Pancreas (tissue), 10 donors: ENCODE measurements around the gene KCNB1. TPM values are rescaled to one million over a fixed set of nuclear protein-coding genes. Genes with fewer than 3 reads are reported as not detected.

Experiments
- ATAC-seq, 4 donors: fragments of 200-7000 bp; cut with Tn5 transposase; one replicate each; pipeline versions ENCODE4 v1.8.0 to v1.9.1; 2020; ENCODE audit warnings: mild to moderate bottlenecking in 4 of 4, moderate library complexity in 4 of 4
- DNase-seq, 6 donors: peaks; one replicate each; pipeline ENCODE4 v3.0.0-alpha.2; 2020
- FAIRE-seq: peaks from 2 replicates; lab custom pipeline; 2012; peaks lifted over from hg19 to GRCh38; lab: Jason Lieb, UNC
- H3K27ac ChIP-seq, 4 donors: fragments of 200-600 bp; sonication (generic); 1 replicate in 3 of 4; 2 replicates in 1 of 4; pipeline versions ENCODE4 v1.5.0 to v1.8.0; 2020
- H3K27me3 ChIP-seq, 4 donors: fragments of 200-600 bp; one replicate each; pipeline ENCODE4 v1.8.0; 2021
- H3K36me3 ChIP-seq, 3 donors: fragments of 200-600 bp; sonication (generic) in 1 of 3; one replicate each; pipeline versions ENCODE4 v1.5.0 to v1.8.0; 2020 to 2021
- H3K4me1 ChIP-seq, 3 donors: fragments of 200-600 bp; one replicate each; pipeline ENCODE4 v1.8.0; 2021
- H3K4me3 ChIP-seq, 4 donors: fragments of 200-600 bp; sonication (generic) in 2 of 4; one replicate each; pipeline versions ENCODE4 v1.5.0 to v1.8.0; 2020 to 2021
- H3K9me3 ChIP-seq, 4 donors: fragments of 200-600 bp; one replicate each; pipeline ENCODE4 v1.8.0; 2021
- CTCF ChIP-seq, 4 donors: fragments of 200-600 bp; sonication (generic) in 3 of 4; IDR thresholded peaks; one replicate each; pipeline versions ENCODE4 v1.5.0 to v1.8.0; 2021; ENCODE audit warnings: antibody characterized with exemption in 4 of 4
- WGBS, 2 donors: extraction: QIAGEN DNeasy Blood & Tissue Kit; methylation state at CpG; one replicate each; pipeline ENCODE4 v1.1.7; 2013; 5-methylcytosine and 5-hydroxymethylcytosine counted together
- intact Hi-C, 3 donors: fragments of 100-400 bp; cut with DNase I; formaldehyde crosslinking; loops; one replicate each; pipeline versions ENCODE4 v1.11.1 to v1.14.2; 2022
- polyA plus RNA-seq, 2 donors: library from polyadenylated mRNA; stranded (reverse); fragments of 200-250 nt; gene quantifications; one replicate each; pipeline ENCODE4 v1.2.3, GENCODE V29; 2013
- total RNA-seq, 6 donors: library from RNA; stranded (reverse); fragmentation: NEBNext Ultra II Directional in 4 of 6; extraction: Animal tissue kit (Norgen Biotek cat#: 25700) in 4 of 6; gene quantifications; one replicate each; pipeline versions ENCODE4 v1.2.1 to v1.2.4, GENCODE V29; 2021 to 2023
- donor health status: healthy with polysubstance abuse.
- donor health status: DM: no; HTN: no; CAD: no; lungs with moderate emphysema.
- donor health status: DM: no; HTN: no; CAD: no.
- donor health status: control.
- donor health status: control.
- donor health status: Bipolar disorder and iron deficiency.
- donor health status: DM: yes; HTN: yes; CAD: no.
- donor health status: DM: no; HTN: no; CAD: no.
- donor health status: DM: no; HTN: no; CAD: no.
- donor health status: DM: yes; HTN: yes; CAD: no.

The KCNB1 gene
- total and polyA plus RNA-seq, 8 donors = 0.28 to 2.5 (median 0.31) TPM

- no peaks in the 10 kb centered on the region for H3K27me3 ChIP-seq
- no peak overlapping the region for H3K4me3 ChIP-seq
- no peak overlapping the region for H3K27ac ChIP-seq
- FAIRE-seq (no peak), ATAC-seq (peak in 3 of 4 donors; percentile 32 to 52 (median 50)), DNase-seq (no peak)
- WGBS, 2 donors = 21 to 31% methylated on average over 5 of the region's 5 CpGs
- no peak for TF ChIP-seq CTCF (IDR thresholded peaks at IDR 0.05)
- no peaks in the 10 kb centered on the region for H3K36me3 ChIP-seq
- no peaks in the 10 kb centered on the region for H3K9me3 ChIP-seq
- no peaks in the 10 kb centered on the region for H3K4me1 ChIP-seq
- intact Hi-C loops = no loop called here
Measured at GRCh38 chr20:49445176-49445575, 37.3 kb downstream of the KCNB1 start.

GRCh38 chr20:49444553-49444990 lies 37.9 kb downstream of the KCNB1 start:
- FAIRE-seq = no peak
- DNase-seq = no peak
- no peaks in the 10 kb centered on the region for H3K9me3 ChIP-seq
- 79 to 80% methylated on average over 1 of the region's 1 CpG for WGBS, 2 donors
- no peaks in the 10 kb centered on the region for H3K36me3 ChIP-seq
- intact Hi-C loops = no loop called here
- no peak overlapping the region for H3K27ac ChIP-seq
- no peak for ATAC-seq
- no peak overlapping the region for H3K4me3 ChIP-seq
- H3K27me3 ChIP-seq = no peaks in the 10 kb centered on the region
- TF ChIP-seq CTCF (IDR thresholded peaks at IDR 0.05) = no peak
- no peaks in the 10 kb centered on the region for H3K4me1 ChIP-seq

DNA sequence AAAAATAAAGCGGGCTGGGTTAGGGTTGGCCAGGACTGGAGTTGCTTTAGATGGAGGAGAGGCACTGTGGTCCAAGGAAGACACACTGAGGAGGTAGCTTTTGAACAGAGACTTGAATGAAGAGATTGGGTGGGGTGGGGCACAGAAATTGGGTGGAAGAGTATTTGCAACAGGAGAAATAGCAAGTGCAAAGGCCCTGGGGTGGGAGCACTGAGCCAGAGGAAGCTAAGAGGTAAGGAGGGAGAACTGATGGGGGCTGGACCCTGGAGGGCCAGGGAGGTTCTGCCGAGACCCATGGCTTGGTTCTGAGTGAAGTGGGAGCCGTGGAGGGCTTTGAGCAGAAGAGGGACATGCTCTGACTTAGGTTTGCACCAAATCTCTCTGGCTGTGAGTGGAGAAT lies 45.4 kb downstream of the KCNB1 start:
- Histone ChIP-seq H3K27me3 (no peaks in the 10 kb centered on the region), H3K27ac (no peak overlapping the region), H3K4me1 (no peaks in the 10 kb centered on the region), H3K4me3 (no peak overlapping the region), H3K9me3 (no peaks in the 10 kb centered on the region), H3K36me3 (no peaks in the 10 kb centered on the region)
- FAIRE-seq (no peak), ATAC-seq (no peak), DNase-seq (no peak)
- no peak for TF ChIP-seq CTCF (IDR thresholded peaks at IDR 0.05)
- WGBS, 2 donors = 61 to 68% methylated on average over 3 of the region's 3 CpGs
- intact Hi-C loops = no loop called here

GRCh38 chr20:49435639-49436038 lies 46.8 kb downstream of the KCNB1 start:
- DNase-seq = no peak
- intact Hi-C loops = no loop called here
- 83 to 91% methylated on average over 5 of the region's 5 CpGs for WGBS, 2 donors
- no peak for ATAC-seq
- Histone ChIP-seq H3K9me3 (no peaks in the 10 kb centered on the region), H3K27me3 (no peaks in the 10 kb centered on the region), H3K36me3 (no peaks in the 10 kb centered on the region), H3K4me3 (no peak overlapping the region), H3K27ac (no peak overlapping the region), H3K4me1 (no peaks in the 10 kb centered on the region)
- FAIRE-seq = no peak
- TF ChIP-seq CTCF (IDR thresholded peaks at IDR 0.05) = no peak

DNA sequence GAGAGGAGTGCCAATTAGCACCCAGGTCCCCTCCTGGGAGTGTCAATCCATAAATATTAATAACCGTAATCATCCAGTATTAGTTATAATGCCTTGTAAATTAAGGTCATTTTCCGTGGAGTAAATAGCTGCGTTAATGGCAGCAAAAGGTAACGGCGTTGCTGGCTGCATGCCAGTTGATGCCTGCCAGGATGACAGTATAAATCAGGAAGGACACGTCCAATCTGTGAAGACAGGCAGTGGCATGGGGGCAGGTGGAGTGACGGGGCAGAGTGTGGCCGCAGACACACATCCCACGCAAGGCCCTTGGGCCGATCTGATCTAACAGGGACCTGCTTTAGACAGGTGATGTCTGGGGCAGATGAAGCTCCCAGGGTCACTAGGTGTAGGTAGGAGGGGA lies 49.1 kb downstream of the KCNB1 start:
- no peak overlapping the region for H3K27ac ChIP-seq
- WGBS, 2 donors = 44 to 56% methylated on average over 10 of the region's 10 CpGs
- DNase-seq (no peak), FAIRE-seq (no peak), ATAC-seq (no peak)
- H3K36me3 ChIP-seq = no peaks in the 10 kb centered on the region
- no peaks in the 10 kb centered on the region for H3K9me3 ChIP-seq
- H3K4me3 ChIP-seq = no peak overlapping the region
- no peaks in the 10 kb centered on the region for H3K4me1 ChIP-seq
- TF ChIP-seq CTCF (IDR thresholded peaks at IDR 0.05) = no peak
- H3K27me3 ChIP-seq = no peaks in the 10 kb centered on the region
- intact Hi-C loops = no loop called here
